ENCODE results near the gene RBFOX1.

Gene RBFOX1

GRCh38 chr16:7471268-7471667 lies 138.6 kb downstream of the RBFOX1 start:
- no peak for TF ChIP-seq CTCF (IDR thresholded peaks at IDR 0.05)
- DNase-seq (ENCODE audit: low spot score): no peak
- H3K4me3 ChIP-seq: no peak overlapping the region
- no peak overlapping the region for H3K27ac ChIP-seq

GRCh38 chr16:7482032-7482431 lies 149.4 kb downstream of the RBFOX1 start:
- H3K27ac ChIP-seq: no peak overlapping the region
- no peak for DNase-seq (ENCODE audit: low spot score)
- TF ChIP-seq CTCF (IDR thresholded peaks at IDR 0.05): no peak

DNA sequence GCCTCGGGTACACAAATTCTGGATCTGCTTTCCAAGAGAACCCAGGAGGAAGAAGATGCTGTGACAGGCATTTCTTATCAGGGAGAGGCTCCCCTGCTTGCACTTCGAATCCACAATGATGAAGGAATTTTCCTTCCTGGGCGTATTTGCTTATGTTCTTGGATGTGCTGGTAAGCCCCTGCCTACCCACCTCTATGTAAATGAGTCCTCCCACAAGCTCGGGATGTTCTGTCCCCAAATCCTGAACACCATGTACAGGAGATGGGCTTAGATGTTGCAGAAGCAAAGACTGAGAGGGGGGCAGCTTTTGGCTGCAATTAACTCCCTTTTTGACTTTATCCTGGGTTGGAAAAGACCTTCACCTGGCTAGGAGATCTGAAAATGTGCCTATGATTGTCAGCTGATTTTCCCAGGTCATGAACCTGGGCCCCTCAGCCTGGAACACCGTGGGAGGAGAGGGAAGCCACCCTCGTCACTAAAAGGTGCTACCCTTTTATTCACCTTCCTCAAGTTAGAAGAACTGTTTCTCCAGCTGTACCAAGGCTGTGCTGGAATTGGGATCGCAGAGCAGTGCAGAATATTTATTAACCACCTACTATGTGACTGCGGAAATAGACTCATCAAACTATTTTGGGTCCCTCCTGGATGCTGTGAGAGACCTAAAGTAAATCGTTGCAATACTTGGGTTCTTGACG lies 150.1 kb downstream of the RBFOX1 start:
- Histone ChIP-seq H3K27ac (no peak overlapping the region), H3K4me3 (no peak overlapping the region)
- DNase-seq (ENCODE audit: low spot score): no peak
- no peak for TF ChIP-seq CTCF (IDR thresholded peaks at IDR 0.05)

More at GRCh38 chr16:7482032-7482431, 149.4 kb downstream of the RBFOX1 start:
- no peak overlapping the region for H3K4me3 ChIP-seq

- no peak for TF ChIP-seq CTCF (IDR thresholded peaks at IDR 0.05)
- no peak overlapping the region for H3K27ac ChIP-seq
- DNase-seq (ENCODE audit: low spot score): no peak
- H3K4me3 ChIP-seq: no peak overlapping the region
Measured at GRCh38 chr16:7487574-7488323, 155.1 kb downstream of the RBFOX1 start.

DNA sequence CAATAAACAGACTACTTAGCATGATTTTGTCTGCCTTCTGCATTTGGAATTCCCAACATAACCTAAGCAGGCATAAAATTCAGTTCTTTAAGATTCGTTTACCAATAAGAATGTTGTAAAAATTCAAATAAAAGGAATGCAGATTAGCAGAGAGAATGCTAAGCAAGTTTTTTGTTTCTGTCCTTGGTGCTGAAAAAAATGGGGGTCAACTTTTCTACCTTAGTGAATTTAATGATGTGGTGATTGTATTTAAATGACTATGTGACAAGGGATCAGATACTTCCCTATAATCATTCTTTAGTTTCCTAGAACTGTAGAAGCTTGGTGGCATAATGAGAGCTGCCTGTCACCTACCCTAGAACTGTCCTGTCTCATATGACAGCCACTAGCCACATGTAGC lies 159.5 kb downstream of the RBFOX1 start:
- Histone ChIP-seq H3K4me3 (no peak overlapping the region), H3K27ac (no peak overlapping the region)
- TF ChIP-seq CTCF (IDR thresholded peaks at IDR 0.05): no peak
- DNase-seq (ENCODE audit: low spot score): no peak

GRCh38 chr16:7493133-7493532 lies 160.5 kb downstream of the RBFOX1 start:
- Histone ChIP-seq H3K27ac (no peak overlapping the region), H3K4me3 (no peak overlapping the region)
- no peak for DNase-seq (ENCODE audit: low spot score)
- no peak for TF ChIP-seq CTCF (IDR thresholded peaks at IDR 0.05)

DNA sequence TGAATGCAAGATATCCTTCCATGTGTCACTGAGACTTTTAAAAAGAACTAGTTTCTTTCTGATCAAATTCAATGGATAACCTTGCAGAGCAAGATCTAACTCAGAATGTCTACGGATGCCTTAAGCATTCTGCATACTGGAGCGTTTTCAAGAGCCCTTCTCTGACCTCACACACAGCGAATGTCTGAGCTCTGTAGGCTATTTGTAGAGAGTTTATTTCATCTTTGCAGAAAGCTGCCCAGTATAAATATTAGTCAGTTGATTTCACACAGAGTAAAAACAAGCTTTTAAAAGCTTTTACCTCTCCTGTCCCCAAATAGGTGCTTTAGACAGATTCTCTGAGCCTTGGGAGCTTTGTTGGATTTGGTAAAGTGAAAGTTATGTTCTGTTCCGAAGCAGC lies 165.0 kb downstream of the RBFOX1 start:
- Histone ChIP-seq H3K27ac (no peak overlapping the region), H3K4me3 (no peak overlapping the region)
- TF ChIP-seq CTCF (IDR thresholded peaks at IDR 0.05): no peak
- no peak for DNase-seq (ENCODE audit: low spot score)
